CD14-positive monocyte (primary cell): ENCODE data around the gene PSPN. TPM values are rescaled to one million over a fixed set of nuclear protein-coding genes. Genes with fewer than 3 reads are reported as not detected.

ENCODE experiments used
- DNase-seq, 3 donors: peaks; one replicate each; pipeline ENCODE4 v3.0.0-alpha.2; 2011 to 2022
- H2AFZ ChIP-seq: 2 replicates; pipeline ENCODE4 v1.6.0; 2012; ENCODE audit warnings: mild to moderate bottlenecking, low read depth, low read length, inconsistent platforms; ENCODE audit not compliant: insufficient read depth, poor library complexity, severe bottlenecking
- H3K27ac ChIP-seq, 2 donors: 1 replicate in 1 of 2; 2 replicates in 1 of 2; pipeline ENCODE4 v1.5.1; 2012 to 2013; ENCODE audit warnings: low read length in 2 of 2, control low read depth in 1 of 2, inconsistent platforms in 1 of 2, low read depth in 1 of 2, mild to moderate bottlenecking in 1 of 2
- H3K27me3 ChIP-seq, 2 donors: one replicate each; pipeline versions ENCODE4 v1.6.0 to v1.6.1; 2011 to 2013; ENCODE audit warnings: low read length in 2 of 2; ENCODE audit not compliant: control insufficient read depth in 2 of 2, insufficient read depth in 2 of 2
- H3K36me3 ChIP-seq, 2 donors: replicated peaks in 1 of 2; 1 replicate in 1 of 2; 2 replicates in 1 of 2; pipeline versions ENCODE4 v1.5.1 to v1.6.1; 2012 to 2013; ENCODE audit warnings: low read length in 2 of 2, control low read depth in 1 of 2, inconsistent platforms in 1 of 2, mild to moderate bottlenecking in 1 of 2; ENCODE audit not compliant: insufficient read depth in 2 of 2, control insufficient read depth in 1 of 2
- H3K4me1 ChIP-seq, 2 donors: 1 replicate in 1 of 2; 2 replicates in 1 of 2; pipeline versions ENCODE4 v1.5.1 to v1.6.1; 2012 to 2013; ENCODE audit warnings: low read length in 2 of 2, control low read depth in 1 of 2, inconsistent platforms in 1 of 2, mild to moderate bottlenecking in 1 of 2, moderate library complexity in 1 of 2; ENCODE audit not compliant: insufficient read depth in 2 of 2, control insufficient read depth in 1 of 2
- H3K4me2 ChIP-seq: replicated peaks from 2 replicates; pipeline ENCODE3; 2012; ENCODE audit warnings: low read length, moderate library complexity, mild to moderate bottlenecking; ENCODE audit not compliant: poor library complexity, severe bottlenecking; ENCODE audit errors: extremely low read depth
- H3K4me3 ChIP-seq, 3 experiments: fragments of 200-600 bp in 1 of 3; sonication (generic) in 1 of 3; replicated peaks in 1 of 3; 1 replicate in 2 of 3; 2 replicates in 1 of 3; pipeline ENCODE4 v1.5.1; 2011 to 2013; ENCODE audit warnings: low read length in 3 of 3, mild to moderate bottlenecking in 3 of 3, control low read depth in 2 of 3, low read depth in 2 of 3, inconsistent platforms in 1 of 3, moderate library complexity in 1 of 3
- H3K79me2 ChIP-seq: 2 replicates; pipeline ENCODE4 v1.6.0; 2012; ENCODE audit warnings: mild to moderate bottlenecking, control low read depth, inconsistent platforms, low read length, moderate library complexity; ENCODE audit not compliant: insufficient read depth
- H3K9ac ChIP-seq: 2 replicates; pipeline ENCODE4 v1.6.0; 2017; ENCODE audit warnings: low read length, mild to moderate bottlenecking; ENCODE audit not compliant: insufficient read depth, poor library complexity, severe bottlenecking
- H3K9me3 ChIP-seq, 2 donors: replicated peaks in 1 of 2; 1 replicate in 1 of 2; 2 replicates in 1 of 2; pipeline versions ENCODE4 v1.5.1 to v1.6.1; 2012 to 2013; ENCODE audit warnings: low read length in 2 of 2, control low read depth in 1 of 2; ENCODE audit not compliant: control insufficient read depth in 1 of 2, insufficient read depth in 1 of 2
- H4K20me1 ChIP-seq: 2 replicates; pipeline ENCODE4 v1.6.0; 2012; ENCODE audit warnings: mild to moderate bottlenecking, low read length, control low read depth, moderate library complexity; ENCODE audit not compliant: insufficient read depth
- H3K27ac Mint-ChIP-seq, 7 donors: one replicate each; pipeline ENCODE4 v1.8.0; 2020; ENCODE audit warnings: mild to moderate bottlenecking in 7 of 7, mixed read lengths in 7 of 7, moderate library complexity in 6 of 7, inconsistent platforms in 2 of 7
- H3K27me3 Mint-ChIP-seq, 3 donors: one replicate each; pipeline ENCODE4 v1.8.0; 2021 to 2022; ENCODE audit warnings: low read depth in 3 of 3, mild to moderate bottlenecking in 3 of 3, mixed read lengths in 3 of 3, moderate library complexity in 3 of 3, inconsistent platforms in 1 of 3
- H3K36me3 Mint-ChIP-seq, 2 donors: one replicate each; pipeline ENCODE4 v1.8.0; 2020; ENCODE audit warnings: mixed read lengths in 2 of 2, inconsistent platforms in 1 of 2, mild to moderate bottlenecking in 1 of 2
- H3K4me1 Mint-ChIP-seq: one replicate; pipeline ENCODE4 v1.8.0; 2020; ENCODE audit warnings: mild to moderate bottlenecking, mixed read lengths
- H3K4me3 Mint-ChIP-seq, 2 donors: one replicate each; pipeline ENCODE4 v1.8.0; 2020; ENCODE audit warnings: mild to moderate bottlenecking in 2 of 2, mixed read lengths in 2 of 2, moderate library complexity in 1 of 2
- H3K9me3 Mint-ChIP-seq, 7 donors: one replicate each; pipeline ENCODE4 v1.8.0; 2020 to 2022; ENCODE audit warnings: mixed read lengths in 7 of 7, mild to moderate bottlenecking in 6 of 7, moderate library complexity in 6 of 7, inconsistent platforms in 2 of 7
- WGBS: methylation state at CpG from one replicate; pipeline ENCODE4 v1.1.5; 2013; ENCODE audit warnings: missing lambda C conversion rate; ENCODE audit not compliant: insufficient coverage; 5-methylcytosine and 5-hydroxymethylcytosine counted together
- intact Hi-C, 2 donors: fragments of 100-400 bp; cut with micrococcal nuclease; formaldehyde crosslinking; loops; one replicate each; pipeline versions ENCODE4 v1.15.0 to v1.15.1; 2023
- polyA plus RNA-seq, 3 donors: library from polyadenylated mRNA; depleted of rRNA in 1 of 3; unstranded in 2 of 3; stranded (reverse) in 1 of 3; fragments of 300-500 nt in 2 of 3; fragments of >200 nt in 1 of 3; fragmentation: Illumina TruSeq in 2 of 3; gene quantifications; 1 replicate in 2 of 3; 2 replicates in 1 of 3; pipeline ENCODE4 v1.2.3, GENCODE V29; 2012 to 2021
- TF ChIP-seq, protein P1 (sequence below): fragments of 200-600 bp; IDR thresholded peaks from one replicate; pipeline ENCODE4 v1.8.0; 2022; ENCODE audit warnings: antibody characterized with exemption, mild to moderate bottlenecking

The PSPN gene
- polyA plus RNA-seq, 3 donors = 0.10 to 0.19 (median 0.13) TPM

DNA sequence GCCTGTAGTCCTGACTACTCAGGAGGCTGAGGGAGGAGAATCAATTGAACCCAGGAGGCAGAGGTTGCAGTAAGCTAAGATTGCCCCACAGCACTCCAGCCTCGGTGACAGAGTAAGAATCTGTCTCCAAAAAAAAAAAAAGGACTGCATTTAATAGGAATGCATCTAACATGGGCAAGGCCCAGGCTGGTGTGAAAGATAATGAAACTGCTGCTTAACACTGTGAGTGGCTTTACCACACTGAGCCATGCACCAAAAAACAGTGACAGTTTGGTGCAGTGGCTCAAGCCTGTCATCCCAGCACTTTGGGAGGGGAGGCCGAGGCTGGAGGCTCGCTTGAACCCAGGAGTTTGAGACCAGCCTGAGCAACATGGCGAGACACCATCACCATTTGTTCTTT lies 8.6 kb upstream of the PSPN start:
- Mint-ChIP-seq H3K27ac (peak overlapping the region in 1 of 7 donors; percentile 21), H3K36me3 (peaks cover 72 to 98% of the 10 kb centered on the region in 2 donors), H3K27me3 (no peaks in the 10 kb centered on the region), H3K4me1 (no peaks in the 10 kb centered on the region), H3K4me3 (no peak overlapping the region), H3K9me3 (peaks cover 0 to 12% (median 3%) of the 10 kb centered on the region in 7 donors)
- Histone ChIP-seq H3K4me1 (no peaks in the 10 kb centered on the region), H3K36me3 (peaks cover 87 to 98% of the 10 kb centered on the region in 2 donors), H3K27ac (no peak overlapping the region), H3K27me3 (no peaks in the 10 kb centered on the region), H4K20me1 (no peaks in the 10 kb centered on the region), H2AFZ (no peak overlapping the region), H3K4me2 (no peak overlapping the region), H3K79me2 (peaks cover 9% of the 10 kb centered on the region), H3K4me3 (no peak overlapping the region), H3K9ac (no peak overlapping the region), H3K9me3 (no peaks in the 10 kb centered on the region)
- intact Hi-C loops = no loop called here
- WGBS = 100% methylated on average over 2 of the region's 4 CpGs
- TF ChIP-seq, protein P1, sequence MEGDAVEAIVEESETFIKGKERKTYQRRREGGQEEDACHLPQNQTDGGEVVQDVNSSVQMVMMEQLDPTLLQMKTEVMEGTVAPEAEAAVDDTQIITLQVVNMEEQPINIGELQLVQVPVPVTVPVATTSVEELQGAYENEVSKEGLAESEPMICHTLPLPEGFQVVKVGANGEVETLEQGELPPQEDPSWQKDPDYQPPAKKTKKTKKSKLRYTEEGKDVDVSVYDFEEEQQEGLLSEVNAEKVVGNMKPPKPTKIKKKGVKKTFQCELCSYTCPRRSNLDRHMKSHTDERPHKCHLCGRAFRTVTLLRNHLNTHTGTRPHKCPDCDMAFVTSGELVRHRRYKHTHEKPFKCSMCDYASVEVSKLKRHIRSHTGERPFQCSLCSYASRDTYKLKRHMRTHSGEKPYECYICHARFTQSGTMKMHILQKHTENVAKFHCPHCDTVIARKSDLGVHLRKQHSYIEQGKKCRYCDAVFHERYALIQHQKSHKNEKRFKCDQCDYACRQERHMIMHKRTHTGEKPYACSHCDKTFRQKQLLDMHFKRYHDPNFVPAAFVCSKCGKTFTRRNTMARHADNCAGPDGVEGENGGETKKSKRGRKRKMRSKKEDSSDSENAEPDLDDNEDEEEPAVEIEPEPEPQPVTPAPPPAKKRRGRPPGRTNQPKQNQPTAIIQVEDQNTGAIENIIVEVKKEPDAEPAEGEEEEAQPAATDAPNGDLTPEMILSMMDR = no peak
- no peak for DNase-seq

DNA sequence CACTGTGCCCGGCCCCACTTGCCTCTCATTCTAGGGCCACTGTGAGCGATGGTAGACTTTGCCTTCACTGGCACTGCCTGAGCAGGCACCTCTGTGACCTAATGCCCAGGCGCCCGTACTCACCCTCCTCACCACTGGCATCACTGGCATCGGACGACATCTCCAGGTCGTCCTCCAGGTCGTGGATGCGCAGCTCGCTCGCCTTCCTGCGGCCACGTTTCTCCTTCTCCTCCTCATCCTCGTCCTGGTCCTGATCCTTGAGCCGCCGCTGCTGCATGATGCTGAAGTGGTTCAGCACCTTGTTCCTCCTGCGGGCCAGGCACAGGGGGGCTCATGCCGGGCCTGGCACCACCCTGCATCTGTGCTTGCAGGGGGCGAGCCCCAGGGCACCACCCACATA lies 7.5 kb upstream of the PSPN start:
- Mint-ChIP-seq H3K27me3 (no peaks in the 10 kb centered on the region), H3K36me3 (peaks cover 72 to 98% of the 10 kb centered on the region in 2 donors), H3K4me3 (no peak overlapping the region), H3K27ac (peak overlapping the region in 1 of 7 donors; percentile 54), H3K9me3 (peaks cover 0 to 12% (median 3%) of the 10 kb centered on the region in 7 donors), H3K4me1 (no peaks in the 10 kb centered on the region)
- H3K4me1 ChIP-seq = no peaks in the 10 kb centered on the region
- H3K27me3 ChIP-seq = no peaks in the 10 kb centered on the region
- H3K27ac ChIP-seq = no peak overlapping the region
- peaks cover 4% of the 10 kb centered on the region for H3K79me2 ChIP-seq
- H3K4me3 ChIP-seq = no peak overlapping the region
- no peaks in the 10 kb centered on the region for H4K20me1 ChIP-seq
- H3K9ac ChIP-seq = no peak overlapping the region
- no peak overlapping the region for H2AFZ ChIP-seq
- intact Hi-C loops = no loop called here
- TF ChIP-seq, protein P1 = no peak
- 95% methylated on average over 17 of the region's 19 CpGs for WGBS
- H3K4me2 ChIP-seq = no peak overlapping the region
- DNase-seq = no peak
- no peaks in the 10 kb centered on the region for H3K9me3 ChIP-seq
- peaks cover 80 to 98% of the 10 kb centered on the region in 2 donors for H3K36me3 ChIP-seq
